ENCODE results near the gene PAX2. TPM values are rescaled to one million over a fixed set of nuclear protein-coding genes. Genes with fewer than 3 reads are reported as not detected.
A peak's percentile ranks its signal among the peaks of the same experiment; 100 is the strongest.

The PAX2 gene
- total RNA-seq, 2 donors from 2014 or later: 0.93 to 0.99 TPM

- peaks cover 44% of the 10 kb centered on the region for H3K4me1 Mint-ChIP-seq
- DNase-seq: no peak
- no peak overlapping the region for H3K4me3 ChIP-seq (ENCODE audit: low read length)
- no peak overlapping the region for H3K4me3 Mint-ChIP-seq
- TF ChIP-seq, protein P1, sequence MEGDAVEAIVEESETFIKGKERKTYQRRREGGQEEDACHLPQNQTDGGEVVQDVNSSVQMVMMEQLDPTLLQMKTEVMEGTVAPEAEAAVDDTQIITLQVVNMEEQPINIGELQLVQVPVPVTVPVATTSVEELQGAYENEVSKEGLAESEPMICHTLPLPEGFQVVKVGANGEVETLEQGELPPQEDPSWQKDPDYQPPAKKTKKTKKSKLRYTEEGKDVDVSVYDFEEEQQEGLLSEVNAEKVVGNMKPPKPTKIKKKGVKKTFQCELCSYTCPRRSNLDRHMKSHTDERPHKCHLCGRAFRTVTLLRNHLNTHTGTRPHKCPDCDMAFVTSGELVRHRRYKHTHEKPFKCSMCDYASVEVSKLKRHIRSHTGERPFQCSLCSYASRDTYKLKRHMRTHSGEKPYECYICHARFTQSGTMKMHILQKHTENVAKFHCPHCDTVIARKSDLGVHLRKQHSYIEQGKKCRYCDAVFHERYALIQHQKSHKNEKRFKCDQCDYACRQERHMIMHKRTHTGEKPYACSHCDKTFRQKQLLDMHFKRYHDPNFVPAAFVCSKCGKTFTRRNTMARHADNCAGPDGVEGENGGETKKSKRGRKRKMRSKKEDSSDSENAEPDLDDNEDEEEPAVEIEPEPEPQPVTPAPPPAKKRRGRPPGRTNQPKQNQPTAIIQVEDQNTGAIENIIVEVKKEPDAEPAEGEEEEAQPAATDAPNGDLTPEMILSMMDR (conservative IDR thresholded peaks at IDR 0.05): no peak
- H3K36me3 Mint-ChIP-seq (ENCODE audit: low read depth): no peaks in the 10 kb centered on the region
- H3K27ac Mint-ChIP-seq: no peak overlapping the region
- no peaks in the 10 kb centered on the region for H3K36me3 ChIP-seq (ENCODE audit: control insufficient read depth, insufficient read depth, low read length)
- no peak overlapping the region for H3K9ac ChIP-seq (ENCODE audit: extremely low read depth, low read length, poor library complexity, severe bottlenecking)
- WGBS, 2 experiments (ENCODE audit: insufficient coverage in 1 of 2, insufficient read length in 1 of 2): 80% methylated on average over 10 of the region's 10 CpGs
- no peak overlapping the region for H3K27ac ChIP-seq (ENCODE audit: low read depth, low read length)
- no peaks in the 10 kb centered on the region for H3K9me3 Mint-ChIP-seq
- peaks cover 81% of the 10 kb centered on the region for H3K27me3 ChIP-seq (ENCODE audit: control insufficient read depth, insufficient read depth, low read length, poor library complexity, severe bottlenecking)
- no peaks in the 10 kb centered on the region for H3K9me3 ChIP-seq (ENCODE audit: control insufficient read depth, low read length)
- peaks cover 10% of the 10 kb centered on the region for H3K4me1 ChIP-seq (ENCODE audit: control insufficient read depth, insufficient read depth, low read length)
- H3K27me3 Mint-ChIP-seq (ENCODE audit: insufficient read depth): peaks cover 98% of the 10 kb centered on the region
These were observed 57.2 kb downstream of the PAX2 start for GRCh38 chr10:100802607-100803006.

- H3K36me3 ChIP-seq (ENCODE audit: control insufficient read depth, insufficient read depth, low read length): no peaks in the 10 kb centered on the region
- no peak overlapping the region for H3K27ac Mint-ChIP-seq
- no peaks in the 10 kb centered on the region for H3K36me3 Mint-ChIP-seq (ENCODE audit: low read depth)
- H3K27me3 Mint-ChIP-seq (ENCODE audit: insufficient read depth): peaks cover 98% of the 10 kb centered on the region
- peak; percentile 78 for DNase-seq
- WGBS, 2 experiments (ENCODE audit: insufficient coverage in 1 of 2, insufficient read length in 1 of 2): 27 to 38% methylated on average over 4 to 6 of the region's 6 CpGs
- H3K27me3 ChIP-seq (ENCODE audit: control insufficient read depth, insufficient read depth, low read length, poor library complexity, severe bottlenecking): peaks cover 81% of the 10 kb centered on the region
- TF ChIP-seq, protein P1 (conservative IDR thresholded peaks at IDR 0.05): no peak
- no peak overlapping the region for H3K4me3 ChIP-seq (ENCODE audit: low read length)
- H3K9ac ChIP-seq (ENCODE audit: extremely low read depth, low read length, poor library complexity, severe bottlenecking): no peak overlapping the region
- no peaks in the 10 kb centered on the region for H3K9me3 Mint-ChIP-seq
- H3K4me3 Mint-ChIP-seq: no peak overlapping the region
- H3K9me3 ChIP-seq (ENCODE audit: control insufficient read depth, low read length): no peaks in the 10 kb centered on the region
- peaks cover 44% of the 10 kb centered on the region for H3K4me1 Mint-ChIP-seq
- H3K27ac ChIP-seq (ENCODE audit: low read depth, low read length): no peak overlapping the region
- H3K4me1 ChIP-seq (ENCODE audit: control insufficient read depth, insufficient read depth, low read length): peaks cover 10% of the 10 kb centered on the region
These were observed 58.1 kb downstream of the PAX2 start for GRCh38 chr10:100803492-100803891.

- no peak for DNase-seq
- Mint-ChIP-seq H3K27me3 (ENCODE audit: insufficient read depth) (peaks cover 98% of the 10 kb centered on the region), H3K36me3 (ENCODE audit: low read depth) (no peaks in the 10 kb centered on the region), H3K4me3 (no peak overlapping the region), H3K9me3 (no peaks in the 10 kb centered on the region), H3K27ac (no peak overlapping the region), H3K4me1 (peaks cover 44% of the 10 kb centered on the region)
- WGBS, 2 experiments (ENCODE audit: insufficient coverage in 1 of 2, insufficient read length in 1 of 2): 68 to 72% methylated on average over 5 to 7 of the region's 7 CpGs
- no peak overlapping the region for H3K9ac ChIP-seq (ENCODE audit: extremely low read depth, low read length, poor library complexity, severe bottlenecking)
- H3K27ac ChIP-seq (ENCODE audit: low read depth, low read length): no peak overlapping the region
- peaks cover 10% of the 10 kb centered on the region for H3K4me1 ChIP-seq (ENCODE audit: control insufficient read depth, insufficient read depth, low read length)
- TF ChIP-seq, protein P1 (conservative IDR thresholded peaks at IDR 0.05): no peak
- H3K27me3 ChIP-seq (ENCODE audit: control insufficient read depth, insufficient read depth, low read length, poor library complexity, severe bottlenecking): peaks cover 81% of the 10 kb centered on the region
- H3K4me3 ChIP-seq (ENCODE audit: low read length): no peak overlapping the region
- no peaks in the 10 kb centered on the region for H3K9me3 ChIP-seq (ENCODE audit: control insufficient read depth, low read length)
- no peaks in the 10 kb centered on the region for H3K36me3 ChIP-seq (ENCODE audit: control insufficient read depth, insufficient read depth, low read length)
These were observed 58.5 kb downstream of the PAX2 start for GRCh38 chr10:100803908-100804307.

Measured in endodermal cell (in vitro differentiated cells).